ENCODE data around the gene OCLN.

The OCLN gene

DNA sequence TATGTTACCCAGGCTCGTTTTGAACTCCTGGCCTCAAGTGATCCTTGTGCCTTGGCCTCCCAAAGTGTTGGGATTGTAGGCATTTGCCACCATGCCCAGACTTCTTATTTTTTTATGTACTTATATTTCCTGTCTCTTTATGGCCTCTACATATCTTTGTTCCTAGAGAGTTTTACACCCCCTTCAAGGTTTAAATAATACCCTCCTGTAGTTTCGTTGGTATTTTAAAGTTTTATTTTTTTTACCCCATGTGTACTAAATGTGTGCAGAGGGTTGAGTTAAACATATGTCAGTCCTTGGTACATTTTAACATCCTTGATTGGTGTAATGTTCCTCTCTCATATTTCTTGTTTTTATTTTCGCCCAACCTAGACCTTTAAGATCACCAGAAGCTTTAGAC lies 29.4 kb downstream of the OCLN start:
- Mint-ChIP-seq H3K27ac (no peak overlapping the region), H3K27me3 (ENCODE audit: low read depth, poor library complexity) (peaks cover 3% of the 10 kb centered on the region), H3K36me3 (ENCODE audit: low read depth) (no peaks in the 10 kb centered on the region), H3K9me3 (no peaks in the 10 kb centered on the region), H3K4me1 (peaks cover 25% of the 10 kb centered on the region), H3K4me3 (no peak overlapping the region)
- TF ChIP-seq, protein P1, sequence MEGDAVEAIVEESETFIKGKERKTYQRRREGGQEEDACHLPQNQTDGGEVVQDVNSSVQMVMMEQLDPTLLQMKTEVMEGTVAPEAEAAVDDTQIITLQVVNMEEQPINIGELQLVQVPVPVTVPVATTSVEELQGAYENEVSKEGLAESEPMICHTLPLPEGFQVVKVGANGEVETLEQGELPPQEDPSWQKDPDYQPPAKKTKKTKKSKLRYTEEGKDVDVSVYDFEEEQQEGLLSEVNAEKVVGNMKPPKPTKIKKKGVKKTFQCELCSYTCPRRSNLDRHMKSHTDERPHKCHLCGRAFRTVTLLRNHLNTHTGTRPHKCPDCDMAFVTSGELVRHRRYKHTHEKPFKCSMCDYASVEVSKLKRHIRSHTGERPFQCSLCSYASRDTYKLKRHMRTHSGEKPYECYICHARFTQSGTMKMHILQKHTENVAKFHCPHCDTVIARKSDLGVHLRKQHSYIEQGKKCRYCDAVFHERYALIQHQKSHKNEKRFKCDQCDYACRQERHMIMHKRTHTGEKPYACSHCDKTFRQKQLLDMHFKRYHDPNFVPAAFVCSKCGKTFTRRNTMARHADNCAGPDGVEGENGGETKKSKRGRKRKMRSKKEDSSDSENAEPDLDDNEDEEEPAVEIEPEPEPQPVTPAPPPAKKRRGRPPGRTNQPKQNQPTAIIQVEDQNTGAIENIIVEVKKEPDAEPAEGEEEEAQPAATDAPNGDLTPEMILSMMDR (IDR thresholded peaks at IDR 0.05): no peak
- DNase-seq: no peak

DNA sequence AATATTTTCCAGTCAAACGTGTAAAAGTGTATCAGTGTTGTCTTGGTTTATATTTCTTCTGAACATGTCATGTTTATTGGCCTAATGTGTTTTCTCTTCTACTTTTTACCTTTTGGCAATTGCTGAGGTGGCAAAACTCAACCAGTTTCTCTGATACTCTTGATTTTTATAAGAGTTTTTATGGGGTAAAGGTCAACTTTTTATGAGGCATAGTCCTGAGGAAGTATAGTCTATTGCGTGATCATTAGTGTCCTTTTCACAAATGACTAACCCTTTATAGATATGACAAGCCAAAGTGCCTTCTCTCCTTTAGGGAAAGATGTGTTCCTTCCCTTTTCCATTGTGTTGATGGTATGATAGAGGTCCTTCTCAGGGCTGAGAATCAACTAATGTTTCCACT lies 32.9 kb downstream of the OCLN start:
- H3K36me3 Mint-ChIP-seq (ENCODE audit: low read depth): no peaks in the 10 kb centered on the region
- DNase-seq: no peak
- no peaks in the 10 kb centered on the region for H3K4me1 Mint-ChIP-seq
- H3K9me3 Mint-ChIP-seq: no peaks in the 10 kb centered on the region
- H3K4me3 Mint-ChIP-seq: no peak overlapping the region
- H3K27me3 Mint-ChIP-seq (ENCODE audit: low read depth, poor library complexity): peaks cover 4% of the 10 kb centered on the region
- no peak overlapping the region for H3K27ac Mint-ChIP-seq
- TF ChIP-seq, protein P1 (IDR thresholded peaks at IDR 0.05): no peak

DNA sequence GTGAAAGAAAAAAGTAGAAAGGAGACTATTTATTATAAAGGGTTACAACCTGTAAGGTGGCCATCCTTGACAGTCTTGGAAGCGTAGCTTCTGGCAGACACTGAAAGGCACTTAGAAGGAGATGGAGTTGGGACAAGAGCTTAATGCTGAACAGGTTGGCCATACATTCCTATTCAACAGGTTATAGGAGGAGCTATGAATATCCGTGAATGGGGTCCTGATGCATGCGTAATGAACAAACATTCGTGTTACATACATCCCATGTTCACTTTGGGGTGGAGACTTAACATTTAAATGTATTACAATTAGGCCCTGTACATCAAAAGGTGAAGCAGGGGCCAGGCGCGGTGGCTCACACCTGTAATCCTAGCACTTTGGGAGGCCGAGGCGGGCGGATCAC lies 34.1 kb downstream of the OCLN start:
- no peak overlapping the region for H3K4me3 Mint-ChIP-seq
- no peaks in the 10 kb centered on the region for H3K36me3 Mint-ChIP-seq (ENCODE audit: low read depth)
- no peak for DNase-seq
- H3K27ac Mint-ChIP-seq: no peak overlapping the region
- peaks cover 4% of the 10 kb centered on the region for H3K27me3 Mint-ChIP-seq (ENCODE audit: low read depth, poor library complexity)
- H3K9me3 Mint-ChIP-seq: no peaks in the 10 kb centered on the region
- H3K4me1 Mint-ChIP-seq: no peaks in the 10 kb centered on the region
- TF ChIP-seq, protein P1 (IDR thresholded peaks at IDR 0.05): no peak

DNA sequence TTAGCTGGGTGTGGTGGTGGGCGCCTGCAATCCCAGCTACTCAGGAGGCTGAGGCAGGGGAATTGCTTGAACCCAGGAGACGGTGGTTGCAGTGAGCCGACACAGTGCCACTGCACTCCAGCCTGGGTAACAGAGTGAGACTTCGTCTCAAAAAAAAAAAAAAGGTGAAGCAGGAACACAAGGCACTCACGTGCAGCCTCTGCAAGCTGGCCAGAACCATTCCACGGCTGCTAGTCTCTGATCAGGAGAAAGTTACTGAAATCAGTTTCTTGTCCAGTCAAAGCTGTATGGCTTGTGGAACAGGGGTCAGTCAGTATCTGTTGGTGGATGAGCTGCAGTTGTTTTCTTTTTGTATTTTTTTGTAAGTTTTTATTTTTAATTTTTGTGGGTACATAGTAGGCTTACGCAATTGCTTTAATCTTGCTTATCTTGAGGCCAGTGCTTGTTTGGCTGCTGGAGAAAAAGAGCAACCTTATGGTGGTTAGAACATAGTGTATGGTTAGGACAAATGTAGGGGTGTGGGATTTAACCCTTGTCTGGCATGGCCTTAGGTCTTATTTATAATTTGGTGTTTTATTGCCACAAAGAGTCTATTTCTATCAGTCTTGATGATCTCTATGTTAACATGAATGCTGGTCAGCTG lies 34.7 kb downstream of the OCLN start:
- peaks cover 4% of the 10 kb centered on the region for H3K27me3 Mint-ChIP-seq (ENCODE audit: low read depth, poor library complexity)

DNA sequence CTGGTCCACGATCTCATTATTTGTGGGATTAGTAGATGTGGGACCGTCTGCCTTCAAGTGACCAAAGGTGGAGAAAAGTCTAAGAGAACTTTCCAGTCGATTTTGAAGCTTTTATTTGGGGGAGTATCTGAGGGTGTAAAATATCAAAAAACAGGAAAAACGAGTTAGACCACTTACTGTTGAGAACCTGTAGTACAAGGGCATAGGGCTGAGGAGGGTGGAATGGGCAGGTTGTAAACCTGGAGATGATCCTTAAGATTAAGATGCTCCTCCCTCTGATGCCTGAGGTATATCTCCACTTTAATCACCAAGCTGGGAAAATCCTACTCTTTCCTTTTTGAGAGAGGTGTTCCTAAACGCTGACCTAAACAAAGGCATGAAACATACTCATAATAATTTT lies 35.4 kb downstream of the OCLN start:
- H3K27me3 Mint-ChIP-seq (ENCODE audit: low read depth, poor library complexity): peaks cover 4% of the 10 kb centered on the region
- H3K4me3 Mint-ChIP-seq: no peak overlapping the region
- no peaks in the 10 kb centered on the region for H3K9me3 Mint-ChIP-seq
- H3K27ac Mint-ChIP-seq: no peak overlapping the region
- TF ChIP-seq, protein P1 (IDR thresholded peaks at IDR 0.05): no peak
- DNase-seq: no peak
- H3K36me3 Mint-ChIP-seq (ENCODE audit: low read depth): no peaks in the 10 kb centered on the region
- H3K4me1 Mint-ChIP-seq: no peaks in the 10 kb centered on the region

More for the DNA sequence above, 34.7 kb downstream of the OCLN start:
- H3K4me1 Mint-ChIP-seq: no peaks in the 10 kb centered on the region
- no peak overlapping the region for H3K27ac Mint-ChIP-seq
- H3K36me3 Mint-ChIP-seq (ENCODE audit: low read depth): no peaks in the 10 kb centered on the region
- no peaks in the 10 kb centered on the region for H3K9me3 Mint-ChIP-seq
- TF ChIP-seq, protein P1 (IDR thresholded peaks at IDR 0.05): no peak
- no peak for DNase-seq
- H3K4me3 Mint-ChIP-seq: no peak overlapping the region

DNA sequence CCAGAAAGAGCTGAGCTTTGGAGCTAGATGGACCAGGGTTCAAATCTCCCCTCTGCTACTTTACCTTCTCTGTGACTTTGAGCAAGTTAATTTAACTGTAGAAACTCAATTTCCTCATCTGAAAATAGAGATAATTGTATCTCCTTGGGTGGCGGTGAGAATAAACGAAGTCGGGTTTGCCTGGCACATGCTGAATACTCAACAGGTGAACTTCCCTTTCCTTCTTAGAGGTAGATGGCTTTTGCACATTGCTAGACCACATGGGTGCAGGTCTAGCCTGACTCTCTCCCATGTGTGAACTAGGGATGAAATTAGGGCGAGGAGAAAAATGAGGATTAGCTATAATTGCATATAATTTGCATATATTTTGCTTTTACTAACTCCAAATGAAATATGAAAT lies 36.0 kb downstream of the OCLN start:
- no peaks in the 10 kb centered on the region for H3K9me3 Mint-ChIP-seq
- TF ChIP-seq, protein P1 (IDR thresholded peaks at IDR 0.05): no peak
- H3K36me3 Mint-ChIP-seq (ENCODE audit: low read depth): no peaks in the 10 kb centered on the region
- DNase-seq: no peak
- no peaks in the 10 kb centered on the region for H3K4me1 Mint-ChIP-seq
- H3K27ac Mint-ChIP-seq: no peak overlapping the region
- H3K4me3 Mint-ChIP-seq: no peak overlapping the region
- peaks cover 4% of the 10 kb centered on the region for H3K27me3 Mint-ChIP-seq (ENCODE audit: low read depth, poor library complexity)
